ENCODE measurements around the gene HSF5. TPM values are rescaled to one million over a fixed set of nuclear protein-coding genes. Genes with fewer than 3 reads are reported as not detected.

The HSF5 gene
- total RNA-seq, 2 donors from 2014 or later = 0.09 to 0.22 TPM

GRCh38 chr17:58480090-58480489 lies 8.1 kb downstream of the HSF5 start:
- DNase-seq = no peak
- Mint-ChIP-seq H3K27me3 (ENCODE audit: insufficient read depth) (no peaks in the 10 kb centered on the region), H3K36me3 (ENCODE audit: low read depth) (no peaks in the 10 kb centered on the region), H3K27ac (no peak overlapping the region), H3K9me3 (no peaks in the 10 kb centered on the region), H3K4me1 (no peaks in the 10 kb centered on the region), H3K4me3 (no peak overlapping the region)
- H3K4me1 ChIP-seq (ENCODE audit: control insufficient read depth, insufficient read depth, low read length) = no peaks in the 10 kb centered on the region
- H3K27me3 ChIP-seq (ENCODE audit: control insufficient read depth, insufficient read depth, low read length, poor library complexity, severe bottlenecking) = no peaks in the 10 kb centered on the region
- H3K27ac ChIP-seq (ENCODE audit: low read depth, low read length) = no peak overlapping the region
- no peak for TF ChIP-seq CTCF (conservative IDR thresholded peaks at IDR 0.05)
- H3K36me3 ChIP-seq (ENCODE audit: control insufficient read depth, insufficient read depth, low read length) = no peaks in the 10 kb centered on the region
- H3K9ac ChIP-seq (ENCODE audit: extremely low read depth, low read length, poor library complexity, severe bottlenecking) = no peak overlapping the region
- no peak overlapping the region for H3K4me3 ChIP-seq (ENCODE audit: low read length)
- H3K9me3 ChIP-seq (ENCODE audit: control insufficient read depth, low read length) = no peaks in the 10 kb centered on the region
- WGBS, 2 experiments (ENCODE audit: insufficient coverage in 1 of 2, insufficient read length in 1 of 2) = 93 to 96% methylated on average over 5 to 6 of the region's 6 CpGs

GRCh38 chr17:58476812-58477211 lies 11.4 kb downstream of the HSF5 start:
- TF ChIP-seq CTCF (conservative IDR thresholded peaks at IDR 0.05) = no peak

GRCh38 chr17:58475985-58476384 lies 12.2 kb downstream of the HSF5 start:
- Histone ChIP-seq H3K27me3 (ENCODE audit: control insufficient read depth, insufficient read depth, low read length, poor library complexity, severe bottlenecking) (no peaks in the 10 kb centered on the region), H3K4me1 (ENCODE audit: control insufficient read depth, insufficient read depth, low read length) (no peaks in the 10 kb centered on the region), H3K9ac (ENCODE audit: extremely low read depth, low read length, poor library complexity, severe bottlenecking) (no peak overlapping the region), H3K36me3 (ENCODE audit: control insufficient read depth, insufficient read depth, low read length) (no peaks in the 10 kb centered on the region), H3K4me3 (ENCODE audit: low read length) (no peak overlapping the region), H3K27ac (ENCODE audit: low read depth, low read length) (no peak overlapping the region), H3K9me3 (ENCODE audit: control insufficient read depth, low read length) (no peaks in the 10 kb centered on the region)
- Mint-ChIP-seq H3K9me3 (no peaks in the 10 kb centered on the region), H3K4me3 (no peak overlapping the region), H3K27ac (no peak overlapping the region), H3K36me3 (ENCODE audit: low read depth) (no peaks in the 10 kb centered on the region), H3K27me3 (ENCODE audit: insufficient read depth) (no peaks in the 10 kb centered on the region), H3K4me1 (no peaks in the 10 kb centered on the region)
- TF ChIP-seq CTCF (conservative IDR thresholded peaks at IDR 0.05) = no peak
- DNase-seq = no peak

More at GRCh38 chr17:58476812-58477211, 11.4 kb downstream of the HSF5 start:
- Mint-ChIP-seq H3K36me3 (ENCODE audit: low read depth) (no peaks in the 10 kb centered on the region), H3K4me1 (no peaks in the 10 kb centered on the region), H3K9me3 (no peaks in the 10 kb centered on the region), H3K4me3 (no peak overlapping the region), H3K27ac (no peak overlapping the region), H3K27me3 (ENCODE audit: insufficient read depth) (no peaks in the 10 kb centered on the region)
- H3K27me3 ChIP-seq (ENCODE audit: control insufficient read depth, insufficient read depth, low read length, poor library complexity, severe bottlenecking) = no peaks in the 10 kb centered on the region
- no peaks in the 10 kb centered on the region for H3K36me3 ChIP-seq (ENCODE audit: control insufficient read depth, insufficient read depth, low read length)
- no peak overlapping the region for H3K4me3 ChIP-seq (ENCODE audit: low read length)
- H3K9ac ChIP-seq (ENCODE audit: extremely low read depth, low read length, poor library complexity, severe bottlenecking) = no peak overlapping the region
- H3K4me1 ChIP-seq (ENCODE audit: control insufficient read depth, insufficient read depth, low read length) = no peaks in the 10 kb centered on the region
- WGBS, 2 experiments (ENCODE audit: insufficient coverage in 1 of 2, insufficient read length in 1 of 2) = 90 to 94% methylated on average over 7 to 9 of the region's 18 CpGs
- H3K27ac ChIP-seq (ENCODE audit: low read depth, low read length) = no peak overlapping the region
- no peaks in the 10 kb centered on the region for H3K9me3 ChIP-seq (ENCODE audit: control insufficient read depth, low read length)
- DNase-seq = no peak
